ENCODE measurements around the gene TRRAP. TPM values are rescaled to one million over a fixed set of nuclear protein-coding genes. Genes with fewer than 3 reads are reported as not detected.

TRRAP gene
- total and polyA plus RNA-seq, 2 of the 4 experiments (the other 2 are of a cell fraction), result 12.5 to 18.1 TPM

DNA sequence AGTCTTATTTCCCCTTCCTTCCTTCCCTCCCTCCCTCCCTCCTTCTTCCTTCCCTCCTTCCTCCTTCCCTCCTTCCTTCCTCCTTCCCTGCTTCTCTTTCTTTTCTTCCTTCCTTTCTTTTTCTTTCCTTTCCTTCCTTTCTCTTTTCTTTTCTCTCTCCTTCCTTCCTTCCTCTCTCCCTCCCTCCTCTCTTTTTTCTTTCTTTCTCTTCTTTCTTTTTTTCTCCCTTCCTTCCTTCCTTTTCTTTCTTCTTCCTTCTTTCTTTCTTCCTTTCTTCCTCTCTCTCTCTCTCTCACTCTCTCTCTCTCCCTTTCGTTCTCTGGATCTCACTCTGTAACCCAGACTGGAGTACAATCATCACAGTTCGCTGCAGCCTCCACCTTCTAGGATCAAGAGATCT, 14.7 kb upstream of the TRRAP start:
- ChIA-PET POLR2A (ENCODE audit: unreplicated experiment) (no interaction called here), CTCF (interaction anchor here (0.6 kb wide), 1 partner anchor 32 kb away, joined by 3 read pairs; no protein-coding TSS in a partner anchor)
- H3K4ac ChIP-seq (ENCODE audit: low read depth, low read length), result no peak overlapping the region
- DNase-seq, result no peak
- no peaks in the 10 kb centered on the region; the same call in 1 of the 2 replicates for H3K27me3 ChIP-seq (ENCODE audit: control insufficient read depth, insufficient read depth, low read length)
- no peak overlapping the region for H2AK5ac ChIP-seq (ENCODE audit: low read depth, low read length)
- no peak overlapping the region for H2BK20ac ChIP-seq (ENCODE audit: low read depth, low read length)
- H3K23ac ChIP-seq (ENCODE audit: low read depth, low read length), result no peak overlapping the region
- H3K36me3 ChIP-seq (ENCODE audit: control insufficient read depth, insufficient read depth, low read length), result no peaks in the 10 kb centered on the region
- WGBS, 2 experiments (ENCODE audit: extremely low coverage in 2 of 2, insufficient read length in 1 of 2), result no CpG with 5 or more reads among the region's 2 CpGs
- no peak overlapping the region for H4K5ac ChIP-seq (ENCODE audit: low read depth, low read length)
- H3K4me2 ChIP-seq (ENCODE audit: low read depth, low read length), result no peak overlapping the region
- TF ChIP-seq, protein P1, sequence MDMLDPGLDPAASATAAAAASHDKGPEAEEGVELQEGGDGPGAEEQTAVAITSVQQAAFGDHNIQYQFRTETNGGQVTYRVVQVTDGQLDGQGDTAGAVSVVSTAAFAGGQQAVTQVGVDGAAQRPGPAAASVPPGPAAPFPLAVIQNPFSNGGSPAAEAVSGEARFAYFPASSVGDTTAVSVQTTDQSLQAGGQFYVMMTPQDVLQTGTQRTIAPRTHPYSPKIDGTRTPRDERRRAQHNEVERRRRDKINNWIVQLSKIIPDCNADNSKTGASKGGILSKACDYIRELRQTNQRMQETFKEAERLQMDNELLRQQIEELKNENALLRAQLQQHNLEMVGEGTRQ (IDR thresholded peaks at IDR 0.05; ENCODE audit: low read depth, low read length), result no peak
- TF ChIP-seq RAD21 (IDR thresholded peaks at IDR 0.05; ENCODE audit: low read length) (no peak), CHD1 (IDR thresholded peaks at IDR 0.05; ENCODE audit: low read depth, low read length) (no peak), MAFK (IDR thresholded peaks at IDR 0.05; ENCODE audit: low read depth, low read length) (no peak), MAZ (IDR thresholded peaks at IDR 0.05; ENCODE audit: borderline replicate concordance, low read depth, low read length) (no peak), RCOR1 (IDR thresholded peaks at IDR 0.05; ENCODE audit: insufficient replicate concordance, low read length) (no peak), BHLHE40 (IDR thresholded peaks at IDR 0.05; ENCODE audit: low read depth, low read length) (no peak), MXI1 (IDR thresholded peaks at IDR 0.05; ENCODE audit: borderline replicate concordance, low read depth, low read length) (no peak), FOS (IDR thresholded peaks at IDR 0.05; ENCODE audit: low read depth, low read length) (no peak), RFX5 (IDR thresholded peaks at IDR 0.05; ENCODE audit: low read depth, low read length) (no peak), POLR2A (IDR thresholded peaks at IDR 0.05; ENCODE audit: low read depth, low read length) (no peak), CEBPB (IDR thresholded peaks at IDR 0.05; ENCODE audit: low read depth, low read length) (no peak), NFE2L2 (IDR thresholded peaks at IDR 0.05; ENCODE audit: low read depth, low read length) (no peak), SMC3 (IDR thresholded peaks at IDR 0.05; ENCODE audit: low read depth, low read length) (no peak)
- TF ChIP-seq, protein P2, sequence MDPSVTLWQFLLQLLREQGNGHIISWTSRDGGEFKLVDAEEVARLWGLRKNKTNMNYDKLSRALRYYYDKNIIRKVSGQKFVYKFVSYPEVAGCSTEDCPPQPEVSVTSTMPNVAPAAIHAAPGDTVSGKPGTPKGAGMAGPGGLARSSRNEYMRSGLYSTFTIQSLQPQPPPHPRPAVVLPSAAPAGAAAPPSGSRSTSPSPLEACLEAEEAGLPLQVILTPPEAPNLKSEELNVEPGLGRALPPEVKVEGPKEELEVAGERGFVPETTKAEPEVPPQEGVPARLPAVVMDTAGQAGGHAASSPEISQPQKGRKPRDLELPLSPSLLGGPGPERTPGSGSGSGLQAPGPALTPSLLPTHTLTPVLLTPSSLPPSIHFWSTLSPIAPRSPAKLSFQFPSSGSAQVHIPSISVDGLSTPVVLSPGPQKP (IDR thresholded peaks at IDR 0.05; ENCODE audit: borderline replicate concordance, low read depth, low read length), result no peak
- TF ChIP-seq, protein P3, sequence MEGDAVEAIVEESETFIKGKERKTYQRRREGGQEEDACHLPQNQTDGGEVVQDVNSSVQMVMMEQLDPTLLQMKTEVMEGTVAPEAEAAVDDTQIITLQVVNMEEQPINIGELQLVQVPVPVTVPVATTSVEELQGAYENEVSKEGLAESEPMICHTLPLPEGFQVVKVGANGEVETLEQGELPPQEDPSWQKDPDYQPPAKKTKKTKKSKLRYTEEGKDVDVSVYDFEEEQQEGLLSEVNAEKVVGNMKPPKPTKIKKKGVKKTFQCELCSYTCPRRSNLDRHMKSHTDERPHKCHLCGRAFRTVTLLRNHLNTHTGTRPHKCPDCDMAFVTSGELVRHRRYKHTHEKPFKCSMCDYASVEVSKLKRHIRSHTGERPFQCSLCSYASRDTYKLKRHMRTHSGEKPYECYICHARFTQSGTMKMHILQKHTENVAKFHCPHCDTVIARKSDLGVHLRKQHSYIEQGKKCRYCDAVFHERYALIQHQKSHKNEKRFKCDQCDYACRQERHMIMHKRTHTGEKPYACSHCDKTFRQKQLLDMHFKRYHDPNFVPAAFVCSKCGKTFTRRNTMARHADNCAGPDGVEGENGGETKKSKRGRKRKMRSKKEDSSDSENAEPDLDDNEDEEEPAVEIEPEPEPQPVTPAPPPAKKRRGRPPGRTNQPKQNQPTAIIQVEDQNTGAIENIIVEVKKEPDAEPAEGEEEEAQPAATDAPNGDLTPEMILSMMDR (conservative IDR thresholded peaks at IDR 0.05; ENCODE audit: low read depth, low read length), result no peak
- dilution Hi-C loops (cut with HindIII; ENCODE audit: low sequenced_read_pairs, unreplicated experiment), result no loop called here
- no peak overlapping the region for H2AK9ac ChIP-seq (replicated peaks; ENCODE audit: low read depth, low read length, poor library complexity)
- peaks cover 0 to 3% of the 10 kb centered on the region in 2 experiments; a peak in 1 of 4 replicates for H3K79me1 ChIP-seq (ENCODE audit: low read depth in 1 of 2, low read length in 2 of 2)
- H3K4me3 ChIP-seq (ENCODE audit: insufficient read depth, low read depth, low read length), result no peak overlapping the region
- no peak overlapping the region for H3K56ac ChIP-seq (ENCODE audit: extremely low read depth, insufficient read depth, low read length)
- H3K9me1 ChIP-seq (ENCODE audit: insufficient read depth, low read length), result peaks cover 9% of the 10 kb centered on the region
- no peaks in the 10 kb centered on the region for H3K9me3 ChIP-seq (ENCODE audit: control insufficient read depth, insufficient read depth, low read length)
- no peak overlapping the region for H2BK120ac ChIP-seq (ENCODE audit: low read depth, low read length)
- BruUV-seq (replicated peaks), result no TSS peak
- intact Hi-C loops (cut with micrococcal nuclease), result no loop called here
- no peaks in the 10 kb centered on the region for H4K20me1 ChIP-seq (ENCODE audit: insufficient read depth, low read length)
- H4K8ac ChIP-seq (ENCODE audit: low read depth in 2 of 2, low read length in 2 of 2), result no peak overlapping the region
- no peak overlapping the region for H3K9ac ChIP-seq (ENCODE audit: low read depth, low read length)
- in situ Hi-C loops (cut with MboI; ENCODE audit: low sequenced_read_pairs), result no loop called here
- no peak for ATAC-seq (ENCODE audit: low read depth)
- no peak overlapping the region for H2BK5ac ChIP-seq (ENCODE audit: low read depth, low read length, poor library complexity, severe bottlenecking)
- H3K18ac ChIP-seq (ENCODE audit: low read depth, low read length), result no peak overlapping the region
- H4K91ac ChIP-seq (ENCODE audit: insufficient read depth, low read depth, low read length), result no peak overlapping the region
- H2BK15ac ChIP-seq (ENCODE audit: low read depth, low read length), result no peak overlapping the region; the same call in 2 of the 3 replicates
- no peak overlapping the region for H3K27ac ChIP-seq (ENCODE audit: insufficient read depth, low read length)
- H2AFZ ChIP-seq (replicated peaks; ENCODE audit: low read length, poor library complexity), result no peak overlapping the region
- H3K4me1 ChIP-seq (ENCODE audit: control insufficient read depth, insufficient read depth, low read length), result peaks cover 8% of the 10 kb centered on the region
- H3K14ac ChIP-seq (replicated peaks; ENCODE audit: low read depth, low read length), result no peak overlapping the region
